CD14-positive monocyte (primary cell): Measurements from ENCODE around the gene LOXHD1. TPM values are rescaled to one million over a fixed set of nuclear protein-coding genes. Genes with fewer than 3 reads are reported as not detected.

Experiments used
- DNase-seq, 3 donors: peaks; one replicate each; pipeline ENCODE4 v3.0.0-alpha.2; 2011 to 2022
- H2AFZ ChIP-seq: 2 replicates; pipeline ENCODE4 v1.6.0; 2012; ENCODE audit warnings: mild to moderate bottlenecking, low read depth, low read length, inconsistent platforms; ENCODE audit not compliant: insufficient read depth, poor library complexity, severe bottlenecking
- H3K27ac ChIP-seq, 2 donors: 1 replicate in 1 of 2; 2 replicates in 1 of 2; pipeline ENCODE4 v1.5.1; 2012 to 2013; ENCODE audit warnings: low read length in 2 of 2, control low read depth in 1 of 2, inconsistent platforms in 1 of 2, low read depth in 1 of 2, mild to moderate bottlenecking in 1 of 2
- H3K27me3 ChIP-seq, 2 donors: one replicate each; pipeline versions ENCODE4 v1.6.0 to v1.6.1; 2011 to 2013; ENCODE audit warnings: low read length in 2 of 2; ENCODE audit not compliant: control insufficient read depth in 2 of 2, insufficient read depth in 2 of 2
- H3K36me3 ChIP-seq, 2 donors: replicated peaks in 1 of 2; 1 replicate in 1 of 2; 2 replicates in 1 of 2; pipeline versions ENCODE4 v1.5.1 to v1.6.1; 2012 to 2013; ENCODE audit warnings: low read length in 2 of 2, control low read depth in 1 of 2, inconsistent platforms in 1 of 2, mild to moderate bottlenecking in 1 of 2; ENCODE audit not compliant: insufficient read depth in 2 of 2, control insufficient read depth in 1 of 2
- H3K4me1 ChIP-seq, 2 donors: 1 replicate in 1 of 2; 2 replicates in 1 of 2; pipeline versions ENCODE4 v1.5.1 to v1.6.1; 2012 to 2013; ENCODE audit warnings: low read length in 2 of 2, control low read depth in 1 of 2, inconsistent platforms in 1 of 2, mild to moderate bottlenecking in 1 of 2, moderate library complexity in 1 of 2; ENCODE audit not compliant: insufficient read depth in 2 of 2, control insufficient read depth in 1 of 2
- H3K4me2 ChIP-seq: replicated peaks from 2 replicates; pipeline ENCODE3; 2012; ENCODE audit warnings: low read length, moderate library complexity, mild to moderate bottlenecking; ENCODE audit not compliant: poor library complexity, severe bottlenecking; ENCODE audit errors: extremely low read depth
- H3K4me3 ChIP-seq, 3 experiments: fragments of 200-600 bp in 1 of 3; sonication (generic) in 1 of 3; replicated peaks in 1 of 3; 1 replicate in 2 of 3; 2 replicates in 1 of 3; pipeline ENCODE4 v1.5.1; 2011 to 2013; ENCODE audit warnings: low read length in 3 of 3, mild to moderate bottlenecking in 3 of 3, control low read depth in 2 of 3, low read depth in 2 of 3, inconsistent platforms in 1 of 3, moderate library complexity in 1 of 3
- H3K79me2 ChIP-seq: 2 replicates; pipeline ENCODE4 v1.6.0; 2012; ENCODE audit warnings: mild to moderate bottlenecking, control low read depth, inconsistent platforms, low read length, moderate library complexity; ENCODE audit not compliant: insufficient read depth
- H3K9ac ChIP-seq: 2 replicates; pipeline ENCODE4 v1.6.0; 2017; ENCODE audit warnings: low read length, mild to moderate bottlenecking; ENCODE audit not compliant: insufficient read depth, poor library complexity, severe bottlenecking
- H3K9me3 ChIP-seq, 2 donors: replicated peaks in 1 of 2; 1 replicate in 1 of 2; 2 replicates in 1 of 2; pipeline versions ENCODE4 v1.5.1 to v1.6.1; 2012 to 2013; ENCODE audit warnings: low read length in 2 of 2, control low read depth in 1 of 2; ENCODE audit not compliant: control insufficient read depth in 1 of 2, insufficient read depth in 1 of 2
- H4K20me1 ChIP-seq: 2 replicates; pipeline ENCODE4 v1.6.0; 2012; ENCODE audit warnings: mild to moderate bottlenecking, low read length, control low read depth, moderate library complexity; ENCODE audit not compliant: insufficient read depth
- H3K27ac Mint-ChIP-seq, 7 donors: one replicate each; pipeline ENCODE4 v1.8.0; 2020; ENCODE audit warnings: mild to moderate bottlenecking in 7 of 7, mixed read lengths in 7 of 7, moderate library complexity in 6 of 7, inconsistent platforms in 2 of 7
- H3K27me3 Mint-ChIP-seq, 3 donors: one replicate each; pipeline ENCODE4 v1.8.0; 2021 to 2022; ENCODE audit warnings: low read depth in 3 of 3, mild to moderate bottlenecking in 3 of 3, mixed read lengths in 3 of 3, moderate library complexity in 3 of 3, inconsistent platforms in 1 of 3
- H3K36me3 Mint-ChIP-seq, 2 donors: one replicate each; pipeline ENCODE4 v1.8.0; 2020; ENCODE audit warnings: mixed read lengths in 2 of 2, inconsistent platforms in 1 of 2, mild to moderate bottlenecking in 1 of 2
- H3K4me1 Mint-ChIP-seq: one replicate; pipeline ENCODE4 v1.8.0; 2020; ENCODE audit warnings: mild to moderate bottlenecking, mixed read lengths
- H3K4me3 Mint-ChIP-seq, 2 donors: one replicate each; pipeline ENCODE4 v1.8.0; 2020; ENCODE audit warnings: mild to moderate bottlenecking in 2 of 2, mixed read lengths in 2 of 2, moderate library complexity in 1 of 2
- H3K9me3 Mint-ChIP-seq, 7 donors: one replicate each; pipeline ENCODE4 v1.8.0; 2020 to 2022; ENCODE audit warnings: mixed read lengths in 7 of 7, mild to moderate bottlenecking in 6 of 7, moderate library complexity in 6 of 7, inconsistent platforms in 2 of 7
- WGBS: methylation state at CpG from one replicate; pipeline ENCODE4 v1.1.5; 2013; ENCODE audit warnings: missing lambda C conversion rate; ENCODE audit not compliant: insufficient coverage; 5-methylcytosine and 5-hydroxymethylcytosine counted together
- intact Hi-C, 2 donors: fragments of 100-400 bp; cut with micrococcal nuclease; formaldehyde crosslinking; loops; one replicate each; pipeline versions ENCODE4 v1.15.0 to v1.15.1; 2023
- polyA minus RNA-seq: library from RNA; depleted of rRNA, polyadenylated mRNA; stranded (reverse); fragments of >200 nt; gene quantifications from 2 replicates; pipeline ENCODE4 v1.2.3, GENCODE V29; 2012
- polyA plus RNA-seq, 3 donors: library from polyadenylated mRNA; depleted of rRNA in 1 of 3; unstranded in 2 of 3; stranded (reverse) in 1 of 3; fragments of 300-500 nt in 2 of 3; fragments of >200 nt in 1 of 3; fragmentation: Illumina TruSeq in 2 of 3; gene quantifications; 1 replicate in 2 of 3; 2 replicates in 1 of 3; pipeline ENCODE4 v1.2.3, GENCODE V29; 2012 to 2021
- total RNA-seq, 12 experiments: library from RNA in 1 of 12; stranded (reverse) in 1 of 12; fragments of 120-200 nt in 1 of 12; gene quantifications; one replicate each; pipeline ENCODE4 v1.2.4 and lab custom pipeline; 2013 to 2026; ENCODE audit warnings: mixed read lengths in 6 of 12, inconsistent platforms in 1 of 12
- TF ChIP-seq, protein P1 (sequence below): fragments of 200-600 bp; IDR thresholded peaks from one replicate; pipeline ENCODE4 v1.8.0; 2022; ENCODE audit warnings: antibody characterized with exemption, mild to moderate bottlenecking

Gene LOXHD1, protein sequence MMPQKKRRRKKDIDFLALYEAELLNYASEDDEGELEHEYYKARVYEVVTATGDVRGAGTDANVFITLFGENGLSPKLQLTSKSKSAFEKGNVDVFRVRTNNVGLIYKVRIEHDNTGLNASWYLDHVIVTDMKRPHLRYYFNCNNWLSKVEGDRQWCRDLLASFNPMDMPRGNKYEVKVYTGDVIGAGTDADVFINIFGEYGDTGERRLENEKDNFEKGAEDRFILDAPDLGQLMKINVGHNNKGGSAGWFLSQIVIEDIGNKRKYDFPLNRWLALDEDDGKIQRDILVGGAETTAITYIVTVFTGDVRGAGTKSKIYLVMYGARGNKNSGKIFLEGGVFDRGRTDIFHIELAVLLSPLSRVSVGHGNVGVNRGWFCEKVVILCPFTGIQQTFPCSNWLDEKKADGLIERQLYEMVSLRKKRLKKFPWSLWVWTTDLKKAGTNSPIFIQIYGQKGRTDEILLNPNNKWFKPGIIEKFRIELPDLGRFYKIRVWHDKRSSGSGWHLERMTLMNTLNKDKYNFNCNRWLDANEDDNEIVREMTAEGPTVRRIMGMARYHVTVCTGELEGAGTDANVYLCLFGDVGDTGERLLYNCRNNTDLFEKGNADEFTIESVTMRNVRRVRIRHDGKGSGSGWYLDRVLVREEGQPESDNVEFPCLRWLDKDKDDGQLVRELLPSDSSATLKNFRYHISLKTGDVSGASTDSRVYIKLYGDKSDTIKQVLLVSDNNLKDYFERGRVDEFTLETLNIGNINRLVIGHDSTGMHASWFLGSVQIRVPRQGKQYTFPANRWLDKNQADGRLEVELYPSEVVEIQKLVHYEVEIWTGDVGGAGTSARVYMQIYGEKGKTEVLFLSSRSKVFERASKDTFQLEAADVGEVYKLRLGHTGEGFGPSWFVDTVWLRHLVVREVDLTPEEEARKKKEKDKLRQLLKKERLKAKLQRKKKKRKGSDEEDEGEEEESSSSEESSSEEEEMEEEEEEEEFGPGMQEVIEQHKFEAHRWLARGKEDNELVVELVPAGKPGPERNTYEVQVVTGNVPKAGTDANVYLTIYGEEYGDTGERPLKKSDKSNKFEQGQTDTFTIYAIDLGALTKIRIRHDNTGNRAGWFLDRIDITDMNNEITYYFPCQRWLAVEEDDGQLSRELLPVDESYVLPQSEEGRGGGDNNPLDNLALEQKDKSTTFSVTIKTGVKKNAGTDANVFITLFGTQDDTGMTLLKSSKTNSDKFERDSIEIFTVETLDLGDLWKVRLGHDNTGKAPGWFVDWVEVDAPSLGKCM (N-terminal part only)
- 4.0 TPM for total RNA-seq (2013)
- polyA plus RNA-seq (10 to 100 TPM in 1 of 3 donors, under 1 TPM in 2; 0.33 to 10.9 (median 0.61) TPM), polyA minus RNA-seq (5.9 and 7.2 TPM in 2 replicates), total RNA-seq (lab: John Stamatoyannopoulos, UW) (0.11 to 40.1 (median 10.9) reads per million in 11 experiments)

DNA sequence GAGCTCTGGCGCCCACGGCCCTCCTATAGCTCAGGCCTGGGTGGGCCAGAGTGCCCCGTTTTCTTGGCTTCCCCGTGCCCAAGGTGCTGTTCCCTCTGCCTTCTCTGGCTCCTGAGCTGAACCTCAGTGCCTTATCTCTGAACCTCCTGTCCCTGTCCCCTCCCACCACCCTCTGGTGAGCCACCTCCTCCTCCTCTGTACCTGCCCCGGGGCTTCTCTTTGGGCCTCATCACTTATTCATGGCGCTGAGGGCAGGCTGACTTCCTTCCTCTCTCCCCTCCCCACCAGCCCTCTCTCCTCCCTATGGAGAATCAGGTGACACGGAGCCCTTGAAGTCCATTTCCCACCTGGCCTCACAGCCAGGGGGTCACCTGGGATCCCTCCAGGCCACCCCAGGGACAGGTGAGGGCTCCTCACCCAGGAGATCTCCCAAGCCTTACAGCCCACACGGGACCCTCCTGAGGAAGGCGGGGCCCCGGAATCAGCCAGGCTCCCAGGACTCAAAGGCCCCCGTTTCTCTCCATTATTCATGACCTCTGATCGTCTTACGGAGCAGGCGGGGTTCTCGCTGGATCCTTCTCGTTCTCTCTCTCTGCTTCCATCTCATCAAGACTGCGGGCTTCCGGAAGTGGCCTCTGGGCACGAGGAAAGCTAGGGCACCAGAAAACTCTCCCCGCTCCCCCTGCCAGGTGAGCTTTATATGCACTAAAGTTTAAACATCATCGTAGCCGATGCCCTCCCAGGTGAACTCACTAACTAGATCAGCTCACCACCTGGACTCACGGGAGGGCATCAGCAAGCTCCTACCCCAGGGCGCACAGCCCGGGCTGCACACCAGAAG is at the start of gene LOXHD1:
LOXHD1 (minus strand) TSS at position 106 of the 841 bp plus-strand sequence. CDS start 187 bp downstream, outside the sequence.
- Mint-ChIP-seq H3K9me3 (no peaks in the 10 kb centered on the region), H3K36me3 (no peaks in the 10 kb centered on the region), H3K27me3 (peaks cover 3 to 8% (median 4%) of the 10 kb centered on the region in 3 donors), H3K27ac (peak within 1 kb of the TSS in 1 of 7 donors; percentile 52), H3K4me3 (no peak within 1 kb of the TSS), H3K4me1 (no peaks in the 10 kb centered on the region)
- Histone ChIP-seq H3K79me2 (no peaks in the 10 kb centered on the region), H3K27me3 (no peaks in the 10 kb centered on the region), H3K36me3 (no peaks in the 10 kb centered on the region), H3K4me3 (no peak within 1 kb of the TSS), H3K27ac (no peak within 1 kb of the TSS), H3K4me1 (no peaks in the 10 kb centered on the region), H3K9me3 (no peaks in the 10 kb centered on the region), H3K4me2 (no peak within 1 kb of the TSS), H3K9ac (no peak within 1 kb of the TSS), H2AFZ (peak within 1 kb of the TSS; percentile 29), H4K20me1 (no peaks in the 10 kb centered on the region)
- no peak for DNase-seq
- TF ChIP-seq, protein P1, sequence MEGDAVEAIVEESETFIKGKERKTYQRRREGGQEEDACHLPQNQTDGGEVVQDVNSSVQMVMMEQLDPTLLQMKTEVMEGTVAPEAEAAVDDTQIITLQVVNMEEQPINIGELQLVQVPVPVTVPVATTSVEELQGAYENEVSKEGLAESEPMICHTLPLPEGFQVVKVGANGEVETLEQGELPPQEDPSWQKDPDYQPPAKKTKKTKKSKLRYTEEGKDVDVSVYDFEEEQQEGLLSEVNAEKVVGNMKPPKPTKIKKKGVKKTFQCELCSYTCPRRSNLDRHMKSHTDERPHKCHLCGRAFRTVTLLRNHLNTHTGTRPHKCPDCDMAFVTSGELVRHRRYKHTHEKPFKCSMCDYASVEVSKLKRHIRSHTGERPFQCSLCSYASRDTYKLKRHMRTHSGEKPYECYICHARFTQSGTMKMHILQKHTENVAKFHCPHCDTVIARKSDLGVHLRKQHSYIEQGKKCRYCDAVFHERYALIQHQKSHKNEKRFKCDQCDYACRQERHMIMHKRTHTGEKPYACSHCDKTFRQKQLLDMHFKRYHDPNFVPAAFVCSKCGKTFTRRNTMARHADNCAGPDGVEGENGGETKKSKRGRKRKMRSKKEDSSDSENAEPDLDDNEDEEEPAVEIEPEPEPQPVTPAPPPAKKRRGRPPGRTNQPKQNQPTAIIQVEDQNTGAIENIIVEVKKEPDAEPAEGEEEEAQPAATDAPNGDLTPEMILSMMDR, result no peak
- intact Hi-C loops, result loop anchor here in 1 of 2 donors (10.0 kb wide), 1 partner anchor 103 kb away; no protein-coding TSS in a partner anchor
- 84% methylated on average over 25 of the region's 25 CpGs for WGBS
